HG03039 (cell line): ENCODE data around the gene OTOF.

Source experiments
- ATAC-seq: cut with Tn5 transposase; IDR thresholded peaks from one replicate; pipeline ENCODE4 v1.9.1; 2021; ENCODE audit warnings: mild to moderate bottlenecking, moderate library complexity; ENCODE audit not compliant: unreplicated experiment

The OTOF gene

DNA sequence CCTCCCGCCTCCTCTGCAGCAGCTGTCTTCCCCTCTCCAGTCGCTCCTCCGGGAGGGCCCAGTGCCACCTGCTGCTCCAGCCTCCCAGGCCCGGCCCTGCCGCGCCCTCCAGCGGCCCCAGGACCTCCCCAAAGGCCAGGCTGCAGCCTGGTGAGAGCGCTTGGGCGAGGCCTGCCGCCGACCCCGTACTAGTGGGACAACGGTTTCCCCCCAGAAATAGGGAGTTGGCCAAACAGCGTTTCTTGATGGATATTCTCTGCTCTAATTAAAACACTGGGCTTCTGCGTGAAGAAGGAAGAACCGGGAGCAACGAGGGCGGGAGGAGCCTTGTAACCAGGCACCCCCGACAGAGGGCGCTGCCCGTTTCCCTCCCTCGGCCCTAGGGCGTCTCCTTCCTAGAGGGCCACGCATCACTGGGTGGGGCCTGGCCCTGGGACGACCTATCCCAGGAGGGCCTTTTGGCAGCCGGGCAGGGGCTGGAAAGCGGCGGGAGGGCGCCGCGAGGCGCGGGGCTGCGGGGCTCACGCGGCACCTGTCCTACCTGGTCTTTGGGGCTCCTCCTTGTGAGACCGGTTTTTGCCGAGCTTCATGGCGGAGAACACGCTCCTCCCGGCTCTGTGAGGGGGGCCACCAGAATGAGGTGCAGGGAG lies 25.4 kb upstream of the OTOF start:
- ATAC-seq = peak; percentile 56

DNA sequence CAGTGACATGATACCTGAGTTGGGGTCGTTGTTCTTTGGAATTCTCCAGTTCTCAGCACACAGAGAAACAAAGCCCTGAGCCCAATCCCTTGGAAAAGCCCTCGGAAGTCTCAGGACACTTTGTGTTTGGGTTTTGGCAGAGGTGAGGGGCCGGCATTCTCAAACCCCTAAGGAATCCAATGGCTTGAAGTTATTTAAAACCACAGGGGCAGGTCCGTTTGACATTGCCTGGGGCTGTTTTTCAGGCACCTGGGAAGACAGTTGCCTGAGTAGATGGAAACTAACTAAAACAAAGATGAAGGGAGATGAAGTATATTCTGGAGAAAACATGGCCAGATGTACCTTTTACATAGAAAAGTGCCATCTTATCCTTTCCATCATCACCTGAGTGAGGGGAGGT lies 22.5 kb upstream of the OTOF start:
- no peak for ATAC-seq

DNA sequence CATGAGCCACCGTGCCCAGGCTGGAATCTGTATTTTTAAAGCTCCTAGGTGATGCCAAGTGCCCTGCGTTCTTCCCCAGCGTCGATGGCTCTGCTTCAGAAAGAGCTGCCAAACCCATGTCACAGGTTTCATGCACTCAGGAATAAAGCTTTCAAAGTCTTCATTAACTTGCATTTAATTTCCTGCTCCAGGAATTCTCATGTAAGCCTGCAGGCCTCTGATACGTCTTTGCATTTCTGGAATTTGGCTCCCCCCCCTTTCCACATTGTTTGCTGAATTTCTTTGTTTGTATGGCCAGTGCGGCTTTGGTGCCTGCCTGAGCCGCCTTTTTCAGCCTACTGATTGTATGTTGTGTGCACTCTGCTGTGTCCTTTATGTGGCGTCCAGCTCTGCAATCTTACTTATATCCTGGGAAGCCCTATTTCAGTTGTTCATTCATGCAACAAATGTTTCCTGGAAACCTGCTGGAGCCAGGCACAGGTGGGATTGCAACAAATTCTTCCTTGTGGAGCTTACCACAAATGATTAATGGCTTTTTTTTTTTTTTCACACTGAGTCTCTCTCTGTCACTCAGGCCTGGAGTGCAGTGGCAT lies 17.9 kb upstream of the OTOF start:
- ATAC-seq = no peak

DNA sequence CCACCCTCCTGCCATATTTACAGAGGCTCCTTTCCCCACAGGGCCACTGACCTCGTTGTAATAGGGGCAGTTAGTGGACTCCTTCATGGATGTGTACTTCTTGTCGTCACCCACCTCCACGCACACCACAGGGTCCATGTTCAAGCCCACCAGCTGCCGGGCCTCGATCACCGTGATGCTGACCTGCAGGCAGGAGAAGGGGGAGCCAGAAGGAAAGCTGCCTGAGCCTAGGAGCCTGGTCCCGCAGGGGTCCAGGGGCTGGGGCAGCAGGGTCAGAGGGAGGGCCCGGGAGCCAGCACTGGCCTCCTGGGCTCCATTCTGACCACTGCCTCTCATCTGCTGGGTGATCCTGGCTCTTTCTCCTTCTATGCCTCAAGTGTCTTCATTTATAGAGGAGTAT lies 17.0 kb upstream of the OTOF start:
- ATAC-seq = no peak

DNA sequence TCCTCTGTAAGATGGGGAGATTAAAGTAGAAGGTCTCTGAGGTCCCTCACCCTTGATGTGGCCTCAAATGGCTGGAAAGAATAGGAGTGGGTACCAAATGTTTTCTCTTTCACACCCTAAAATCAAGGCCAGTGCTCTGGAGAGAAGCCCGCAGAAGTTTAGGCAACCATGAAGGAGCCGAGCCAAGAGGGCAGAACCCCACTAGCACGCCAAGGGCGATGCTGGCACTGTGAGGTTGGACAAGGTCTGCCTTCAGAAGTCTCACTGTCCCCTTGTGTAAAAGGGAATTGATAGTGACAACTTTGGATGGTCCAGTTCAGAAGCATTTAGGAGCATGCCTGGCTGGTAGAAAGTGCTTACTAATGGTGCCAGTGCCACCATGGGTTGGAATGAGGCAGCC lies 16.3 kb upstream of the OTOF start:
- no peak for ATAC-seq

DNA sequence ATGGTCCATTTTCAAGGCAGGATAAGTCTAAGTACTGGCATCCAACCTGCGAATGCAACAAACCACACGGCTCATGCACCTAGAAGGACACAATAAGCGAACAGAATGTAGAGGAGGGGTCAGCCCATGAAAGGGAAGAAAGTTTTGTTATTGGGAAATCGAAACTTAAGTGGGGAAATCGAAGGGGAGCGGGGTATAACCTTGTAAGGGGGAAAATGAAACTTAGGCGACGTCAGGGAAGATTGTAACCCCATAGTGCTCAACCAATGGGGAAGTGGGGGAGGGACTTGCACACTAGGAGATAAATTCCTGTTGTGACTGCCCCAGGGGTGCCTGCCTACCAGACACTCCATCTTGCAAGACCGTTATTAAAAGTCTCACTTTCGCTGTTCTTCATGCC lies 15.6 kb upstream of the OTOF start:
- ATAC-seq = no peak

DNA sequence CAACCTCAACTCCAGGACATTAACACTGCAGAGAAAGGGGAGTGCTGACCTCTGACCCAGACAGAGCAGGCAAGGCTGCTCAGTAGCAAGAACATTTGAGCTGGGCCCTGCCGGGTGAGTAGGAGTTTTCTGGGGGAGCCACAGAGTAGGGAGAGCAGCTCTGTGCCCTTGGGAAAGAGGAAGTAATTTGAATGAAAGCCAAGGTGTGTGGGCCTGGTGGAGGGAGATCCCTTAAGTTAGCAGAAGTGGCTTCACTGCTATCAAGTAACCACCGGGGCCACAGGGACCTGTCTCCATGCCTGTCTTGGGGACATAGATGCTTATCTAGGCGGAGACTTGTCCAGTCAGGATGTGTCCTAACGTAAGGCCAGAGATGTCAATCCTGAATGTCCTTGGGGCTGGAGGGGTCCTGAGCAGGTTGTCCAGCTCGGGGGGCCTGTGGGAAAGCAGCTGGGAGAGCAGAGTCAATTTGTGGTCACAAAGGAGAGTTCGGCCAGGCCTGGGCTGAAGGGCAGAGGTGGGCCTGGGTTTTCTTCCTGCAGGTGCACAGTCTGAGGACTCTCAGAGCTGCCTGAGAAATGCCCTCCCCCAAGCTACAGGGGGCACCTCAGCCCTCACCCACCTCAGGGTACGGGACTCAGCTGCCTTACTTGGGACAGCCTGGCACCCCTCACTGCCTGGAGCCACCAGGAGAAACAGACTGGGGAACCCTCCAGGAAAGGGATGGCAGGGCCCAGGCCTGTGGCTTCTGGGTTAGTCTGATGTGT lies 15.0 kb upstream of the OTOF start:
- ATAC-seq = no peak

DNA sequence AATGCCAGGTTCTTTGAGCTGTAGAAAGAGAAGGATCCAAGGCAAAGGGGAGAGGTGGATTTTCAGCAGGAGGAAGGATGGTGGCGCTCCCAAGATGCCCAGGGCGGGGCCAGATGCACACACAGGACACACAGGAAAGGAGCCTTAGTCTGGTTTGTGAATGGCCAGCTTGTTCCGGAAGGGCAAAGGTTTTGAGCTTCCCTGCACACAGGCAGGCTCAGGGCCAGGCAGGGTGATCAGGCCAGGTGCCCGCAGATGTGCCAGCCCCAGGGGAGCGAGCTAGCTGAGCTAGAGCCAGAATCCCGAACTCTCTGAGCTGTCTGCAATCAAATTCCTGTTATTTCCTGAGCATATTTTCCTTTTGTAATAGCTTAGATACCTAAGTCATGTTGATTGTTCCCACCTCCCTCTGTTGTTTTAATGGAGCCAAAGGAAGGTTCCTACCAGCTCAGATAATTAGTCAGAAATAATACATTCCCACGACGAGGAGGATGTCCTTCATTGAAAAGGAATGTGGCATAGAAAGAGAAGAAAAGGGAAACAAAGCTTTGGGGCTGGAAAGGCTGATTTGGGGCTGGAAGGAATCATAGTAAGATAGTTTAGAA lies 13.7 kb upstream of the OTOF start:
- ATAC-seq = no peak

DNA sequence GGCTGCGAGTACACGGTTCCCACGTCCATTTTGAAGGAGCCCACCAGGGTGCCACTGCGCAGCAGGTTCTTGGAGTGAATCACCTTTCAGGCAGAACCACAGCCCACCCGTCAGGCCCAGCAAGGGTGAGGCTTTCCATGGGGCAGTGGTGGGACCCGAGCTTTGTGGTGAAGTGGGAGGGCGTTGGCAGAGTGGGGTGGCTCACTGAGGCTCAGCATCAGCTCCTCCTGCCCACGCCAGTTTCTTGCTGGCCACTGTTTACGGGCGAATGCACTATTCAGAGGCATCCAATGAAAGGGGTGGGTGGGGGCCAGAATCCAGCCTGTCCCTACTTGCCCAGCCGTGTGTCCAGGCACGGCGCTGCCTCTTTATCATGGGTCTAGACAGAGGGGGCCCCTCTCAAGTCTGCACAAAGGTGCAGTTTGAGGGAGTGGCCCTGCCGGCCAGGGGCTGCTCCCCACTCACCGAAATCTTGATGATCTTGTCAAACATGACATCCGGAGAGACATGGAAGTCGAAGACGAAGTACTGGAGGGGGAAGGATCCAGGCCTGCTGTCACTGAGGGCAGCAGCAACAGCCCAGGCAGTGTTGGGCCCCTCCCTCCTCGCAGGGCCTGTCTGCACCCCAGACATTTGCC lies 11.4 kb upstream of the OTOF start:
- ATAC-seq = no peak

DNA sequence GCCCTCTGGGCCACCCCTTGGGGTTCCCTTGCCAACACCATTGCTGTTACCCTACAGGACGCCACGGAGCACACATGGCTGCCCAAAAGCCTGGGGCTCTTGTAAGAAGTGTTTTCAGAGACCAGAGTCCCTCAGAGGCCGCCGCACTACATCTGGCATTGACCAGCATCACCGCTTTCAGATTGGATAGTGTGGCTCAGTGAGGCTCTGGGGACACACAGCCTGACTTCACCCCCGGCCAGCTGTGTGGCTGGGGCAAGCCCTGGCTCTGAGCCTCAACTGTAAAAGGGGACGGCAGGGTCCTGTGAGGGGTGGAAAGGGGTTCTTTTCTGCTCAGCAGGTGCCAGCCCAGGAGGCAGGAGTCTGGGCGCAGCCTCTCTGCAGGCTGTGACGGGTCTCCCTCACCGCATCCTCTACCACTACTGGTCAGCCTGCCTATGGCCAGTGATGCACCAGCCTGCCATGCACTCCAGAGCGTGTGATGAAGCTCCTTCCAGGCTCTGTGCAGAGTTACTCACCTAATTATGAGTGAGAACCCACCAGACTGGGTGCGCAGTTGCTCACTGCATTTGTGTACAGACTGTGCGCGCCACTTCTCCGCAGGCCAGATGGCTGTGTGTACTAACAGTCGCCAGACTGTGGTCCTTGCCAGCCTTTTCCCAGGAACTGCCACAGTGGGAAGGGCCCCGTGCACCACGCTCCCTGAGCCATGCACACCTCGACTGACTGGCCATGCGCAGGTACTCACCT lies 10.7 kb upstream of the OTOF start:
- ATAC-seq = no peak

DNA sequence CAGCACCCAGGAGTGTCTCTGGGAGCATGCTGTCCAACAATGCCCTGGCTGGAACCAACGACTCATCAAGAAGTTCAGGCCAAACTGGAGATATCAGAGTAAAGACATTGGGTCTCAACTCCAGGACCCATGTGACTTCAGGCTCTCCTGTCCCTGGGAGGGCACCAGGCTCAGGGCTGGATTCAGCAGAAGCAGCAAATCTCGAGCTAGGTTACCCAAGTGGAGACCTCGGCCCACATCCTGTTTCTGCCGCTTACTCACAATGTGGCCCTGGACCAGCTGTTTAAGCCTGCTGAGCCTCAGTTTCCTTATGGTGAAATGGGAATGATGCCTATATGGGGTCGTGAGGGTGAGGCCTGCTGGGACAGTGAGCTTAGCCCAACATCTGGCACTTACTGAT lies 9.3 kb upstream of the OTOF start:
- no peak for ATAC-seq

DNA sequence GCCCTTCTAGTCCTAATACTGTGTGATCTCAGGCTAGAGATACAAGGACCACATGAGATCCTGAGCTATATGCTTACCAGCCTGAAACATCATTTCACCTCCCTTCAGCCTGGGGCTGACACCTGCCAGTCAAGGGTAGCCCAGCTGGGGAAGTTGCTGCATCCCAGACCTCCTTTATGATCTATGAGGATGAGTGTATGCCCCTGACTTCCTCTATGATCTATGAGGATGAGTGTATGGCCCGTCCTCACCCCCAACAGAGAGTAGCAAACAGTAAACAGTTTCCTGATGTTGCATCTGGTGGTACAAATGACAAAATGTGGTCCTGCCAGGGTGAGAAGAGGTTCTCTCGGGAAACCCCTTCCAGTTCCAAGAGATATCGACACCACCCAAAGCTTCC lies 8.9 kb upstream of the OTOF start:
- ATAC-seq = no peak

DNA sequence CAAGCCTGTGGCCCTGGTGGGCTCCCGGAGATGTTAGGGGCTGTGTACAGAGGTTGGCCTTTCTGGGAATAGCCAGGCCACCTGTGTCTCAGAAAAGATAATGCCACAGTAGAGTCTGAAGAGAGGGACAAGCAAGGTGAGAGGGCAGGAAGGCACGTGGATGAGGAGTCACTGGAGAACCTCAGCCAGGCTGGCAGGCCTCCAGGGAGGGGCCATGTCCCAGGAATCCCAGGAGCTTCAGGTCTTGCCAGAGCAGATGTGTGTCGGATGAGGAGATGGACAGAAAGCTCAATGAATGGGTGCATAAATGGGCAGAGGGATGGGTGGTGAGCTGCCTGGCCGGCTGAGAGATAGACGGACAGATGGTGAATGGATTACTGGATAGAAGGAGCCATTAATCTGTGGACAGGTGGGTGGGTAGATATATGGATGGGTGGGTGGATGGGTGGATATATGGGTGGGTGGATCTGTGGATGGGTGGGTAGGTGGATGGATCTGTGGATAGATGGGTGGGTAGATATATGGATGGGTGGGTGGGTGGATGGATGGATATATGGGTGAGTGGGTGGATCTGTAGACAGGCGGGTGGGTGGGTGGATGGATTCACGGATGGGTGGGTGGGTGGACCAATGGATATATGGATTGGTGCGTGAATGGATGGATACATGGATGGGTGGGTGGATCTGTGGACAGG lies 7.9 kb upstream of the OTOF start:
- no peak for ATAC-seq

DNA sequence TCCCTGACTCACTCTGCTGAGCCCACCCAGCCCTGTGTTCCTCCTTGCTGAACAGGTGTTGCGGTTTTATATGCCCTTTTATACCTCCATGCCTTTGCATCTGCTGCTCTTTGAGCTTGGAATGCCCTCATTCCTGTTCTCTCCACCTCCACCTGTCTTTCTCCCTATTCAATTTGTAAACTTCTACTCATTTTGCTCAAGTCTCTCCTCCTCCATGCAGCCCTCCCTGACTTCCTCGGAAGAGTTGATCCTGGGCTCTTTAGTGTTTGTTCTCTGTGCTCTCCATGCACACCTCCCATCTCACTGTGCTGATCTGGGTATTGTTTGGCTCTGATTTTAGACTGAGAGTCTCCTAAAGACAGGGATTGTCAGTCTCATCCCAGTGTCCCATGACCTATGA lies 7.2 kb upstream of the OTOF start:
- no peak for ATAC-seq

DNA sequence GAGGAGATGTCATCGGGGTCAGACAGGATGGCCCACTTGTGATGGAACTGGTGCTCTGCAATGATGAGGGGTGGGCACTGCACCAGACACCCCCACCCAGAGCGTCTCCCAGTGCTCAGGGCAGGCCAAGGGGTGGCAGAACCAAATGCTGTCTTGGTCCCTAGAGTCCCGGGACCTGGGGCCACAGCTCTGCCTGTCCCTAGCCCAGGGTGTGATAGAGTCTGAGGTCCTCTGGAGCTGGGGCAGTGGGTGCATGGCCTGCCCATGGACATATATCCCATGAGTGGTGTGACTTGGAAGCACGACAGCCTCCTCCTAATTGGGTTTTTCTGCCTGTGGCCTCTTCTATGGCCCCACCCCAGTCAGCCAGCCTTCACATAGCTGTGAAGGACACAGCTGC lies 6.7 kb upstream of the OTOF start:
- no peak for ATAC-seq

DNA sequence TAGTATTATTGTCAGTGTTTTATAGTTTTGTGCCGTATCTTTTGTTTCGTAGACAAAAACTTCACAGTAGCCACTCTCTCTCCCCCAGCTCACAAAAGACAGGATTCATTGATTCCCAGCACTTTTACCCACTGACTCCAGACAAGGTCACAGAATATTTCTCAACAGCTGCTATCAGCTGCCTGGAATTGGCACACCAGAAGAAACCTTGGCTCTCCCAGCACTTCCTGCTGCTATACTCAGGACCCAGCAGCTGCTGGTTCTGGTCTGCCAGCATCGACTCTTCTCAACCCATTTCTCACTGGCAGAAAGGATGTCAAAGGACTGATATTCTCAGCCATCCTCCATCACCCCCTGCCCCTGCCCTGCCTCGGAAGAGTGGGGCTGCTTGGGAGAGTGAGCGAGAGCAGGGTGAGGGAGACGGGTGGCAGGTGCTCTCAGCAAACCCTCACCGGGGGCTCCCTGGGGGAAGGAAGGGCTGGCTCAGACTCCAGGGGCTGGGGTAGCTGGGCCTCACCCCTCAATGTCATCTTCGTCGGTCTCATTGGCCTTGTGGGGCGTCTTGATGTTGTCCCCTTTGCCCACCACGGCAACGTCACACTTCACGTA lies 6.1 kb upstream of the OTOF start:
- no peak for ATAC-seq

DNA sequence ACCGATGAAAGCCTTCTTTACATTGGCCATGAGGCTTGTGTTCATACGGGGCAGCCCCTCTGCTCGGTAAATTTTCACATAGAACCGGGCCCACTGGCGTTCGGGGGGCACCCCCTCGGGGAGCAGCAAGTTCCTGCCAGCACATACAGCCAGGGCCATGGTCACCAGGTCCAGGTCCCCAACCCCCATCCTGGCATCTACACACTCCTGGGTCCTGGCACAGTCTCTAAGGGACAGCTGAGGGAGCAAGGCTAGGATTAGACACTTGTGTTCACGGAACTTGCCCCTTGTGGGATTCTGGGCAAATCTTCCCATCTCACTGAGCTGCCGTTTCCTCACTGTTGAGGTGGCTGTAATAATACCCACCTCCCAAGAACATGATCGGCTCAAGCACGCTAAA lies 5.6 kb upstream of the OTOF start:
- ATAC-seq = no peak

DNA sequence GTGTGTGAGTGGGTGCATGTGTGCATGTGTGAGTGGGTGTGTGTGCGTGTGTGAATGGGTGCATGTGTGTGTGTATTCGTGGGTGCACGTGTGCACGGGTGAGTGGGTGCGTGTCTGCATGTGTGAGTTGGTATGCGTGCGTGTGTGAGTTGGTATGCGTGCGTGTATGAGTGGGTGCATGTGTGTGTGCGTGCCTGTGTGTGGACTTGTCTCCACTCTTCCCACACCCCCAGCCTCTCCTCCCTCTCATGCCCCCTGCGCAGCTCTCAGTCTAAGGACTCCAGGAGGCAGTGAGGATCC lies 5.1 kb upstream of the OTOF start:
- no peak for ATAC-seq

DNA sequence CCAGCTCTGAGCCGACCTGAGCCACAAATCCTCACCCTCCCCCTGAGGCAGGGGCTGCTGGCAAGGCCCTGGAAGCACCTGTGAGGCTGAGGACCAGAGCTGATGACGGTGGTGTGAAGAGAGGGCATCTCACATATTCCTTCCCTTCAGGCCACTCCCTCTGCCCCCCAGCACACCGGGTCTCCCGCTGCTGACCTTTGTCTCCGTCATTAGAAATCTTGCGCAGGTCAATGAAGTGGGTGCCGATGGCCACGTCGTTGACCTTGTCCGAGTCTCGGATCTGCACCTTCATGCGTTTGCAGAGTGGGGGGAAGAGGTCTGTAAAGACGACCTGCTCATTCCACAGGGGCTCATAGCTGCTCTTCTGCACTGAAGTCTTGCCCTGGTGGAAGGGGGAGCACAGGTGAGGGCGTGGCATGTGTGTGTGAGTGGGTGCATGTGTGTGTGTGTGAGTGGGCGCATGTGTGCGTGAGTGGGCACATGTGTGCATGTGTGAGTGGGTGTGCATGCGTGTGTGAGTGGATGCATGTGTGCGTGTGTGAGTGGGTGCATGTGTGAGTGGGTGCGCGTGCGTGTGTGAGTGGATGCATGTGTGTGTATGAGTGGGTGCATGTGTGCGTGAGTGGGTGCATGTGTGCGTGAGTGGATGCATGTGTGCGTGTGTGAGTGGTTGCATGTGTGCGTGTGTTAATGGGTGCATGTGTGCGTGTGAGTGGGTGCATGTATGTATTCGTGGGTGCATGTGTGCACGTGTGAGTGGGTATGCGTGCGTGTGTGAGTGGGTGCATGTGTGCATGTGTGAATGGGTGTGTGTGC lies 4.5 kb upstream of the OTOF start:
- no peak for ATAC-seq
